Measurements from ENCODE around the gene KHNYN.
"Not testable (repeated sequence)": the region's sequence is repeated elsewhere in the genome, so short reads cannot be mapped to it uniquely, and the experiment has no call there.

KHNYN gene

GRCh38 chr14:24465805-24466204 is 36.1 kb downstream of the KHNYN start:
- in situ Hi-C loops (cut with HindIII; ENCODE audit: low sequenced_read_pairs): no loop called here

- in situ Hi-C loops (cut with HindIII; ENCODE audit: low sequenced_read_pairs): not testable (repeated sequence)
These were observed 40.7 kb downstream of the KHNYN start for GRCh38 chr14:24470450-24470849.

GRCh38 chr14:24473211-24473610 is 43.5 kb downstream of the KHNYN start:
- in situ Hi-C loops (cut with HindIII; ENCODE audit: low sequenced_read_pairs): no loop called here

- in situ Hi-C loops (cut with HindIII; ENCODE audit: low sequenced_read_pairs): no loop called here
These were observed 45.5 kb downstream of the KHNYN start for GRCh38 chr14:24475261-24475660.

DNA sequence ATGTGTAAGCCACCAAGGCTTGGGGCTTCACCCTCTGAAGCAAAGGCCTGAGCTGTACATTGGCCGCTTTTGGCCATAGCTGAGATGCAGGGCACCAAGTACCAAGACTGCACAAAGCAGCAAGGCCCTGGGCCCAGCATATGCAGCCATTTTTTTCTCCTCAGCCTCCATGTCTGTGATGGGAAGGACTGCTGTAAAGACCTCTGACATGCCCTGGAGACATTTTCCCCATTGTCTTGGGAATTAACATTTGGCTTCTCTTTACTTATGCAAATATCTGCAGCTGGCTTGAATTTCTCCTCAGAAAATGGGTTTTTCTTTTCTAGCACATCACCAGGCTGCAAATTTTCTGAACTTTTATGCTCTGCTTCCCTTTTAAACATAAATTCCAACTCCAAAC is 50.2 kb downstream of the KHNYN start:
- in situ Hi-C loops (cut with HindIII; ENCODE audit: low sequenced_read_pairs): not testable (repeated sequence)

GRCh38 chr14:24481622-24482324 is 52.0 kb downstream of the KHNYN start:
- in situ Hi-C loops (cut with HindIII; ENCODE audit: low sequenced_read_pairs): no loop called here

GRCh38 chr14:24482699-24483303 is 53.0 kb downstream of the KHNYN start:
- in situ Hi-C loops (cut with HindIII; ENCODE audit: low sequenced_read_pairs): not testable (repeated sequence)

DNA sequence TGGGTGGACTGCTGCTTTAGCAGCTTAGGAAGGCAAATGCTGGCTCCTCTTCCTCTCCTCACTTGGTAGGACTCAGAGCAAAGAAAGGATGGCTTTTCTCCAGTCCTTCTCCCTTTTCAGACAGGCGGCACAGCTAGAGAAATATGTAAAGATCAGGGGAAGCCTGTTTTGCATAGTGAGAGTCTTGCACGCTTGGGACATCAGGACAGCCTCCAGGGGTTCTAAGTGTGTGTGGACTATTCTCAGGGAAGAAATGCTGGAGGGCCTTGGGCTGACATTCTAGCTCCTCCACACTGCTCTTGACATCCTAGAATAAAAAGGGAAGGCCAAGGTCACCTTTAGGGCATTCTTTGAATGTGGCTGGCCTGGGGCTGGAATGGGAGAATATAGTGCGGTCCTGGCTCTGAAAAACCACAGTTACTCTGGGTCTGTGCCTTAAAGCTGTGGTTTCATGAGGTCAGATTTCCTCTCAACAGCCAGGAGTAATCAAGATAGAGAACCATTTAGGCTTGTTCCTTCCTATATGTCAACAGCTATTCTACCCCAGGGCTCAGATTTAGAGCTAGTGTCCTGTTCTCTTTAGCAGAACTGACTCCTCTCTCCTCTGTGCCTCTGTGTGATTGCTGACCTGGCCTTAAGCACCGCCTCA is 54.0 kb downstream of the KHNYN start:
- in situ Hi-C loops (cut with HindIII; ENCODE audit: low sequenced_read_pairs): no loop called here

Measured in DLD1 (cell line).